G401.6 (cell line): ENCODE measurements around the gene PARD3.
"Not testable (repeated sequence)": the region's sequence is repeated elsewhere in the genome, so short reads cannot be mapped to it uniquely, and the experiment has no call there.

Source experiments
- FAIRE-seq: peaks from 2 replicates; lab custom pipeline; 2012; peaks lifted over from hg19 to GRCh38; lab: Jason Lieb, UNC

The PARD3 gene

DNA sequence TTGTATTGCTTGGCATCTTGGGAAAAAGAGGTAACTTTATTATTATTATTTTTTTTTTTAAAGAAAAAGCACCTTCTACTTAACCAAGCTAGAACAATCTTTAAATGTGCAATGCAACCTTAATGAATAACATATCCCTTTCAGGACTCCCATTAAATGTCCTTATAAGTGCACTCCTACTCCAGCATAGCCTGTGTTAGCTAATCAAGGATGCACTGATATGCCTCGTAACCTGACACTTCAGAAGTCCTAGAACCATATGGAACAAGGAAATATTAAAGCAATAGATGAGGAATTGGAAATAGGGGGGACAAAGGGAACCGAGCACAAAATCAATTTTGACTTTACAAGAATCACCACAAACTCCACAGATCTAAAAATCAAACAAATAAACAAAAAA is 522.4 kb downstream of the PARD3 start:
- no peak for FAIRE-seq

DNA sequence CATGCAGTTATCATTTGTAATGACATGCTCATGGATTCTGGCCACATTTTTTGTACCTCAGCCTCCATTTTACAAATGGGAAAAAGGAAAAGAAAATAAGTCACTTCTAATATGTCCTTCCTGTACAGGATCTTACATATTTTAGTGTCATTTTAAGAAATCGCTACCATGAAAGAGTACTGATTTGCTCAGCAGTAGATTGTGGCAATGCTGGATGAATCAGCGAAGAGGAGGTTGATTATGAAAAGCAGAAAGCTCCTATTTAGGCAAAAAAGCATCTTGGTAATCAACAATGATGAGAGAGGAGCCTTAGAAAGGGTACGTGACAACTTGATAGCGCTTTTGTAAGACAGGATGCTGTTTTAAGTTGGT is 522.9 kb downstream of the PARD3 start:
- FAIRE-seq = no peak

DNA sequence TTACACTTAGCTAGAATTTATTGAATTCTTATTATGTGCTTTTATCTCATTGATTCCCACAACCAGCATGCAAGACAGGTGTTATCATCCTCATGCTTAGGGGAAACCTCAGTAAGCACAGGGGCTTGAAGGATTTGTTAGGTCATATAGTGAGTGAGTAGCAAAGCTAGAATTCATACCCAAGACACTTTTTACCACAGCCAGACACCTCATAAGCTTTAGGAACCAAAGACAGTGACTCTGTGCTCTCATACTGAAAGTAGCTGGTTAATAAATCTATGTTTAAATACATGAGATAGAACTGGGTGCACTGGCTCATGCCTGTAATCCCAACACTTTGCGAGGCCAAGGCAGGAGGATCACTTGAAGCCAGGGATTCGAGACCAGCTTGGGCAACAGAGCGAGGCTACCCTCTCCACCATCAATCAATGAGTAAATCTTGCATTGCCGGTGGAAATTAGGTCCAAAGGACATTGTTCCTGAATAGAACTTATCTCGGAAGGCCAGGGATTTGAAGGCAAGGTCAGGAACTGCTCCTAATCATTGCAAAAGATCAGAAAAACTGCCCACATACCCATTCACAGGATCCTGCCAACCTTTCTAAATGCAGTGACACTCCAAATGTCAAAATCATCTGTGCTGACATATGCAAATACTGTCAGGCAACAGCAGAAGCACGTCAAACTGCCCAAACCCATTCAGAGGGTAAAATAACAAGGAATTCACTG is 523.5 kb downstream of the PARD3 start:
- FAIRE-seq = no peak

DNA sequence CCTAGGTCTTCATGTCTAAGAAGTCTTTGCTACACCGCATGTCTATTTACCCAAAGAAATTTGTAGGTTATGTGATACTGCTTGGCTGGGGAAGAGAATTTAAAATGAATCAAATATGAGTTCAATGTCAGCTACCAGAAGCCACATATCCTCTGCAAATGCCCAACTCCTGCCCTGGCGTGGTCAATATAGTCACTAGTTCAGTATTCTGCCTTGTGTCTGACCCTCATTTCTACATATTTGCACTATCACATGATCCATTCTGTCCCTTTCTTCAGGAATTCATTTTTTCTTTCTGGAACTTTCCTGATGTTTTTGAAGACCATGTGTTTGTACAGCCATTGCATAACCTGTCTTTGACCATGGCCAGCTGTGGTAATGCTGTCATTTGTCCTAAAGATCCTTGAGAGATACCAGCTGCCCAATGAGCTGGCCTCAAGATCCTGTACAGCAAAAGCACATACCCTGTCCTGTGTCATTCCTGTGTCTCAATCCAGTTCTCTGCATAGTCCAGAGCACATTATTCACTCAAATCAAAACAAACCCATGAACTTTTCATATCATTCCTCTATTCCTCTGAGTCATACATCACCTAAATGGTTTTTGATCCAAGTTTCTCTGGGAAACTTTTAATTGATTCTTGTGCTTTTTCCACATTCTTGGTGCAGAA is 524.5 kb downstream of the PARD3 start:
- no peak for FAIRE-seq

DNA sequence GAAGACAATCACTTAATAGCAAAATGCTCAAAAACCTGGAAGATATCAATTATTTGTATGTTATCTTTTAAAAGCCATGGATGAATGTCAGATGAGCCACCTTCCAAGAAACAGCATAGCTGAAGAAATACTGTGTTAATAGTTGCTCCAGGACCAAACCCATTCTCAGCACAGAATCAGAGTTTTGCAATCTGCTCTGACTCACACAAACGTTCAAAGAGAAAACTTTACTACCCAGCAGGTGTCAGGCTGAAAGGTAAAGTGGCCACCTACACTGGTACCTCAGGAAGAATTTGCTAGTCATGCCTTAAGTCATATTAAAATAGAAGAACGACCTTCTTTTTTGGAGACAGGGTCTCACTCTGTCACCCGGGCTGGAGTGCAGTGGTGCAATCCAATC is 526.5 kb downstream of the PARD3 start:
- FAIRE-seq = no peak

DNA sequence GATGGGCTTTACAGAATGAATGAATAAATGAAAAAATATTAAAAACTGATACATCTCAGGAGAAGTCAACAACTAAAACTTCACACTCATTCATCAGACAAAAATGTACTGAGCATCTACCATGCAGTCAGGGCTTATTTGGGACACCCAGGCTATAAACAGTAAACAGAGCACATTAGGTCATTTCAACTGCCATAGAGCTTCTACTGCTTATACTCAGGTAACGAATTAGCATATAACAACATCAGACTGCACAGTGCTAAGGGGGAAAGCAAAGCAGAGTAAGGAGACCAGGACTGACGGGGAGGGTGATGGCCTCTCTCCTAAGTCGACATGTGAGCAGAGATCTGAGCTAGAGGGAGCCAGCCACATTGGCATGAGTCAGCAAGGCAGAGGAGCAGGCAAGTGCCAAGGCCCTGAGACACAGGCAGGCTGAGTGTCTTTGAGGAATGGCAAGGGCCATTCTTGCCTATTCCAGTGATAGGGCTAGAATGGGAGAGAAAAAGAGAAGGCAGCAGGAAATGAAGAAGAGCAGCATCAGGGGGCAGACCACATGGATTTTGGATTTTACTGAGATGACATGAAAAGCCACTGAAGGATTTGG is 528.9 kb downstream of the PARD3 start:
- no peak for FAIRE-seq

DNA sequence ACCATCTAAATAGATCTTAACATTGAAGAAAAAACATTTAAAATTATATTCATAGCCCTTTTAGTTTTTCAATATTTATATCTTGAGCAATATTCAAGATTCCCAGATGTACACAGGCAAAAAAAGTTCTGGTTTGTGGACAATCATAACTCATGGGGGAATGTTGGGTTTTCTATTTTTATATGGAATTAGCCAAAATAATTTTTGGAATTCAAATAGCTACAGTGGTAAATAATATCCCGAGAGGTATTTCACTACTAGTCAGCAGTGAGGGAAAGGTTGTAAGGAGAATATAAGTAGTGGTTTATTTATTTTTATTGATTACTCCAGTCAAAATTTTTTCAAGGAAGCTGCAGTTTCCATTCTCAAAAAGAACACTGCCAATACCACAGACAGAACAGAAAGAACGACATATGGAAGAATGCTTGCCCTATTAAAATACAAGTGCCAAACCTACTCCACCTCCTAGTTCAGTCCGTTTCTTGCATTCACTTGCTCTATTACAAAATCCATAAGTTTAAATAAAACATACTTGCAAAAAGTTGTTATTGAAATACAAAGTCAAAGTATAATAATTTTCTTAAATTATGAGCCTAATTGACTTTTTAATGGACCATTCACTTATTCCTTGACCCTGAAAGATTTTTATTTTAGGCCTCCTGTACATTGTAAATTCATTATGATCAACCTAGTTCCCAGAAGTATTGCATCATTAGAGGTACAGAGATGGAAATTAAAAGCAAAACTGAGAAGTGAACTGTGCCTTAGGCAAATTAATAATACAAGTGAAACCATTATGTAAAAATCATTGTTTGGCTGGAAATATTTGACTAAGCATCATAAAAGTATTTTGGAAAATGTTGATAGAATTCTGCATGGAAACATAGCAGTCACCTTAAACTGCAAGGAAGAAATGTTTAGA is 533.2 kb downstream of the PARD3 start:
- FAIRE-seq = no peak

DNA sequence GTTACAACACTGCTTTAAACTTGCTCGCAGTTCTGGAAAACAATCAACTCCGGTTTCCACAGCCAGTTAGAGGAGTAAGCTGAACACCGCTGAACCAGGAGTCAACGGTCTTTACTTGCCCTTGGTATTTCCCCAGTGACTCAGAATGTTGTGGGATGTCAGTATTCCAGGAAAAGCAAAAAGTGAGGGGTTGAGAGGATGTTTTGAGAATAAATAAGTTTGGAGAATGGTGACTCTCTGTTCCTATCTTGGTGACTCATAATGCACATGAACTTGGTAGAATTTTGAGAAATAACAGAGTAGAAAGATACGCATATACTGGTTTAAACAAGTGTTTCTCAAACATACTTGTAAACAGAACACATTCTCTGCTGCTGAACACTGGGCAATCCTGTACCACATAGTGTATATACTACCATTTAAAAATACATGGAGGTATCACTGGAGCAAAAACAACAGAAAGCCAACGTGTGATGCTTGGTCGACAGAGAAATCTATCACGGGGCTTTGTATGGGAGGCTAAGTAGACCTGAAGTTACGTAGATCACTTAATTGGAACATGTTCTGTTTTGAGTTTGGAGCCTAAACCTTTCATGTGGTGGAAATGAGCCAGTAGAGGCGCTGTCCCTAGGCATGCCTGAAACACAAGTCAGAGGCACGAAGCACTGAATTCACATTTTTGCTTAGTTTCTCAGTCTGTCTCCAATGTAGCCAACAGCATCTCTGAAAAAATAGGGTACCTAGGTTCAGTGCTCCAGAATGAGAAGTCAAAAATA is 534.3 kb downstream of the PARD3 start:
- FAIRE-seq = no peak

DNA sequence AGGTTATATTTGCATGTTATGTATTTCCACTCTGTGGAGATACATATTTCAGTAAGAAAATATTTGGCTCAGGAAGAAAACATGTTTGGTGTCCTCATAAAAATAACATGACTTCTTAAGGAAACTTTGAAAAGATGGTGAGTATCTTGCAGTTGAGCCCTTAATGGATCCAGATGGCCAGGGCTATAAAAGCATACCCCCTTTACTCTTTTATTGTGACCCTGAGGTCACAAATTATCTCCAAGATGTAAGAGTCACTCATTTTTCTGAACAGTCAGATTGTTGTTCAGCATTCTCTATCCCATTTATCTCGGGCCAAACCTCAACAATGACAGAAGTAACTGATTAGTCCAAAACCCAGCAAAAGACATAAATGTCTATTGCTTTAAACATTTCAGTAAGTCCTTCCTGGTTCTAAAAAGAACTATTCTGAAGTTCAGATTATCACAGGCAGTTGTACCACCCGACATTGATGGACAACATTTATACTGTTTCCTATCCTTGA is 539.4 kb downstream of the PARD3 start:
- no peak for FAIRE-seq

DNA sequence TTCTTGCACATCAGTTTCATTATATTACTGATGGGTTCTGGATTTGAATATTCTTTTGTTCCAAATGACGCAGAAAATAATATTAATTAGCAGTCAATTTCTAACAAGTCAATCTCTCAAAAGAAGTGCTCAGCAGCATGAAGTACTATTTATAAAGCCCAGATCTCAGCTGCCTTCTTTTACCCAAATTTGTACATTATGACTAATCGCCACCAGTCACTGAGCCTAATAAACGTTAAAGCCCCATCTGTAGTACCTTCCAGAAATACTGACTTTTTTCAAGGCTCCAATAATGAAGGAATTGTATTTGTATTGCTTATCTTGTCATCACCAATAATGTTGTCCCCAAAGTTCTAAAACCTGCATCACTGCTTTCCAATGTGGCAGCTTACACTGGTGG is 540.2 kb downstream of the PARD3 start:
- no peak for FAIRE-seq

DNA sequence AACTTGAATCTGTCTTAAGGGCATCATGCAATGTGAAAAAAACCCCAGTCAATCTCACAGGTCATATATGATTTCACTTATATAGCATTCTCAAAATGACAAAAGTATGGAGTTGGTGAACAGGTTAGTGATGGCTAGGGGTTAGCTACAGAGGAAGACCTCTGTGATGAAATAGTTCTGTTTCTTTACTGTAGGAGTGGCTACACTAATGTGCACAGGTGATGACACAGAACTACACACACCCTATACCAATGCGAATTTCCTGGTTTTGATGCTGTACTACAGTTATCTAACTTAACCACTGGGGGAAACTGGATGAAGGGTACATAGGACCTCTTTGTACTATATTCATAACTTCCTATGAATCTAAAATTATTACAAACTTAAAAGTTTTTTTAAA is 541.8 kb downstream of the PARD3 start:
- FAIRE-seq = no peak

DNA sequence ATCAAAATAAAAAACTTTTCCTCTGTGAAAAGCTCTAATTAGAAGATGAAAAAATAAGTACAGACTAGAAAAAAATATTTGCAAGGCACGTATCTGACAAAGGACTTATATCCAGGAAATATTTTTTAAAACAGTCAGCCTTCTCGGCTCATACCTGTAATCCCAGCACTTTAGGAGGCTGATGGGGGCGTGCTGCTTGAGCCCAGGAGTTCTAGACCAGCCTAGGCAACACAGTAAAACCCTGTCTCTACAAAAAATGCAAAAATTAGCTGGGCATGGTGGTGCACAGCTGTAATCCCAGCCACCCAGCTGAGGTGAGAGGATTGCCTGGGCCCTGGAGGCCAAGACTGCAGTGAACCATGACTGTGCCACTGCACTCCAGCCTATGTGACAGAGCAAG is 542.8 kb downstream of the PARD3 start:
- no peak for FAIRE-seq

DNA sequence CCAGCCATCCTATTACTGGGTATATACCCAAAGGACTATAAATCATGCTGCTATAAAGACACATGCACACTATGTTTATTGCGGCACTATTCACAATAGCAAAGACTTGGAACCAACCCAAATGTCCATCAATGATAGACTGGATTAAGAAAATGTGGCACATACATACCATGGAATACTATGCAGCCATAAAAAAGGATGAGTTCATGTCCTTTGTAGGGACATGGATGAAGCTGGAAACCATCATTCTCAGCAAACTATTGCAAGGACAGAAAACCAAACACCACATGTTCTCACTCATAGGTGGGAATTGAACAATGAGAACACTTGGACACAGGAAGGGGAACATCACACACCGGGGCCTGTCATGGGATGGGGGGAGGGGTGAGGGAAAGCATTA is 546.7 kb downstream of the PARD3 start:
- not testable (repeated sequence) for FAIRE-seq

DNA sequence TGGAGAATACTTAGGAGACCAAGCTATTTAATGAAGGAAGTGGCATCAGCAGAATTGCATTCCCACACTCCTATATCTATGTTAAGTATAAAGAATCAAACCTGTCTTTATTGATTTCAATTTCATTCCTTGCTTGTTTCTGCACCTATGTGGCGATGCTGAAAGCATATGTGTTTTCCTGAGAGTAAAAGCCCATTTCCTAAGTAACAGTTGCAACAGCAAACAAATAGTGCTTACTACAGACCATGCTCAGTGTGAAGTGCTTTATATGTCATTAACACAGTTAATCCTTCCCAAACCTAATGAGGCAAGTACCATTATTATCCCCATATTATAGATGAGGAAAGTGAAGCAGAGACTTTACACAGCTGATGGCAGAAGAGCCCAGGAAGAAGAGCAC is 552.1 kb downstream of the PARD3 start:
- FAIRE-seq = no peak

DNA sequence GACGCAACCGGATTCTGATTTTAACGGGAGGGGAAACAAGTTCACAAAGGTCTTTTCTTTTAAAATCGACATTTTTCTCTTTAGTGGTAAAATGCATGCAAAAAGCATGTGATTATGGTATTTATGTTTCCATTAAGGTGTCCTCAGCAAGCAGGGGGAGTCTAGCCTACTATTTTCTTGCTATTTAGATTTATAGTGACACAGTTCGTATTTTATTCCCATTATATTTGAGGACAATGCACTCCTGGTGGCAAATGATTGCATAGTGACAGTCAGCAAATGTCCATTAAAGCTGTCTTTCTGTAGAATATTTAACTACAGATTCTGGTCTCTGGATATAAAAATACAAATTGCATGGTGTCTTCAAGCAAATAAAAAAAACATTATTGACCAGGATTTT is 554.2 kb downstream of the PARD3 start:
- FAIRE-seq = no peak

DNA sequence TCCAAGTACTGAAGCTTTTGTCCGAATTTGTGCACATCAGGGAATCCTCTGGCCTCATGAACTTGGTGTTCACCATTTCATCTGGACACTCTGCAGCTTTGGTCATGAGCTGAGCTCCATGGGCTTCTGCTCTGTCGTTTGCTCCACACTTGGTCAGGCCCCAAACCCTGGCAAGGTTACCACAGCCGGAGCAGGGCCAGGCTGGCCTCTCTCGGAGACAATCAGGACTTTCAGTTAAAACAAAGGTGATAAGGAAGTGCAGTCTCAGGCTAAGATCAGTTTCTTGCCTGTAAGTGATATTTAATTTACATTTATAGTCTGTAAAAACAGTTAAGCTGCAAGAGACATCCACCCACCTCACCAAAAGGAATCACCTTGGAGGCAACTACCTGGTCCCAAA is 558.9 kb downstream of the PARD3 start:
- no peak for FAIRE-seq

DNA sequence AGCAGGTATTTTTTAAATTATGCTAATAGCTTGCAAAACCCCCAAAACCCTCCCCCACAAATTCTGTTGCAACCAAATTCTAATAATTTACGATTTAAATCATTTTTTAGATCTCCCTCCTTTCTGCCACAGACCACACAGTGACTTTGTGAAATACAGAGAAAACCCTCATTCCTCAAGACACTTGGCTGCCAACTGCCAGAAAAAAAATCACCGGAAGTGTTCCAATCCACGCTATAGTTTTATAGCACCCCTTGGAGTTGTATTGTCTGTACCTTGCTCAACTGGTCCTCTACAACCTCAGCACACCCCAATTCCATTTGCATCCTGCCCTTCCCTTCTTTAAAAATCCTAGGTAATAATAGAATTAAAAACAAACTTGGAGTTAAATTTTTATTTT is 560.1 kb downstream of the PARD3 start:
- FAIRE-seq = no peak

DNA sequence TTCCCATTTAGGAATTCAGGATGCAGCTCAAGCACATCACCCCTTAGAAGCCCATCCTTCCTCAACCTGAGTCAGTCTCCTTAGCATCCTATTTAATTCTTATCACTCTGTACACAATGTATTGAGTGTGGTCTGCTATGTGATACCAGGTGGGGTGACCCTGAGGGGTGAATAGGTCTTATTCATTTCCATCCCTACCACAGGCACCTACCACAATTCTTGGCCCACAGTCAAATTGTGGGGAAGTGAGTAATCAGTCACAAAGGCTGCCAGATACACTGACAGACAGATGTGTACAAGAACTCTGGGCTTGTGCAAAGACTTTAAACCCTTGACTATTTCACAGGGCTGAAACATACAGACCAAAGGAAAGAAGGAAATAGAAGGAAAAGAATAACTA is 560.5 kb downstream of the PARD3 start:
- FAIRE-seq = no peak

DNA sequence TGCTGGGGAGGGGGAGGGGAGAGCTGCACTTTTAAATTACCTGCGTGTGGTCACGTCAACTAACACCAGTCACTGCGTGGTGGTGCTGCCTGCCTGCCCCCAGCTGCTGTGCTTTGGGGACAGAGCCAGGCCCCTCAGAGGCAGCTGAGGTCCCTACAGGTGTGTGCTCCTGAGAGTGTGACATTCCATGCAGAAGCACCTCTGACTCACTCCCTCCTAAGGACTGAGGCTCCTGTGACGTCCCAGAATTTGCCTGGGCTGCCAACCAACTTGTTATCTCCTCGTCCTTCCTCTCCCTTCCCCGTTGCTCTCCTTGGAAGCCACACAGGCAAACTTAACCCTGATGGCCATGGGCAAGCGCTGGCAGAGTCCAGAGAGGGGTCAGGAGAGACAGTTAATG is 563.0 kb downstream of the PARD3 start:
- FAIRE-seq = no peak

DNA sequence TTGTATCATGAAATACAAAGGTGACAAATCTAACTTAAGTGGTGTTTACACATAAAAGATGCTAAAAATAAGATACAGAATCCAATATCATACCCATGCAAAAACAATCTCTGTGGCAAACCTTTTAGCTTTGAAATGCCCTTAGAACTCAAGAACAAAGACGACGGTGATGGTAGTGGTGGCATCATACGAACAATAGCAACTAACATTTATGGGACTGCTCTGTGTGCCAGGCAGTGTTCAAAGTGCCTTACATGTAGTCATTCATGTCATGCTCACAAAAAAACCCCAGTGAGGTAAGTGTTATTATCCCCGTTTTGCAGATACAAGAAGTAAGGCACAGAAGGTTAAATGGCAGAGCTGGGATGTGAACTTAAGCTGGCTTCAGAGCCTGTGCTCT is 563.9 kb downstream of the PARD3 start:
- FAIRE-seq = no peak

DNA sequence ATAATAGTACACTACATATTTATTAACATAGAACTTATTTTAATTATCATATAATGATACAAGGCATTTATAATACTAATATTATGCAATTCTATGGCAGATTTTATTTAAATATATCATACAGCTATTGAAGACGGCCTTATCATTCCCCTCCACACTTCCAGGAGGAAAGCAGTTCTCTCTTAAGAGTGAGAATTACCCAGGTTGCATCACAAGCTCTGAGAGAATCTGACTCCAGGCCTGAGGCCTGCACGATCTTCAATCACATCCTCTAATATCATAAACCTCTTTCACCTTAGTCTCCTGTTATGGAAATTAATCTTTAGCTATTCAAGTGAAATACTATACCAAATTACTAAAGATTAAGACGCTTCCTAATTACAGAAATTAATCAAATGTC is 564.4 kb downstream of the PARD3 start:
- FAIRE-seq = no peak

DNA sequence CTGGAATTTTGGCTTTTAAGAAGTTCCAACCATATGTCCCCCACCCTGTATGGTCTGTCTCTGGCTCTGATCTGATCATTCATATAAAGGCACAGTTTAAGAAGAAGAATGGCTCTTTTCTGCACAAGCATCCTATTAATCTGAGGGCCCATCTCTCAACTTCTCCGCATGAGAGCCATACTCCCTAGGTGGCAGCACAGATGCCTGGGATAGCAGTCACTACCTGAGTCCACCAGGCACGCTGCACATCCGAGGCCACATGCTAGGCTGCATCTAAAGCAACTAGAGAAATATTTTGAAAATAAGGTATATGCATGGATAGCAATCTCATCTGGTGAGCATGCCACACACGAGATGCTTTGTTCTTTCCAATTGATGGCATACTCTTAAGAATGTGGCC is 565.5 kb downstream of the PARD3 start:
- FAIRE-seq = no peak
